Left renal cortex interstitium (tissue), 4 donors: ENCODE results near the gene ENOX1. TPM values are rescaled to one million over a fixed set of nuclear protein-coding genes. Genes with fewer than 3 reads are reported as not detected.
A peak's percentile ranks its signal among the peaks of the same experiment; 100 is the strongest.

ENCODE experiments used
- DNase-seq, 4 donors: peaks; one replicate each; pipeline ENCODE4 v3.0.0-alpha.2; 2013; ENCODE audit warnings: low read depth in 4 of 4, low spot score in 2 of 4, missing footprints in 1 of 4
- polyA plus RNA-seq, 4 donors: library from polyadenylated mRNA; unstranded; fragments of 120-200 nt; gene quantifications; one replicate each; pipeline ENCODE4 v1.2.1, GENCODE V29; 2013; ENCODE audit not compliant: insufficient read length in 4 of 4

The ENOX1 gene
- polyA plus RNA-seq, 4 donors: 9.6 to 12.0 (median 10.6) TPM

- DNase-seq: no peak
These were observed 515.6 kb downstream of the ENOX1 start for GRCh38 chr13:43271152-43271551.

- DNase-seq: no peak
These were observed 516.5 kb downstream of the ENOX1 start for GRCh38 chr13:43270130-43270830.

GRCh38 chr13:43269037-43269481 is 517.7 kb downstream of the ENOX1 start:
- peak; percentile 52 to 61 (median 60) for DNase-seq

- peak in 1 of 4 donors; percentile 5 for DNase-seq
These were observed 518.1 kb downstream of the ENOX1 start for GRCh38 chr13:43268632-43269031.

GRCh38 chr13:43267916-43268315 is 518.9 kb downstream of the ENOX1 start:
- no peak for DNase-seq

GRCh38 chr13:43266936-43267615 is 519.7 kb downstream of the ENOX1 start:
- no peak for DNase-seq

- no peak for DNase-seq
These were observed 521.7 kb downstream of the ENOX1 start for GRCh38 chr13:43265028-43265427.

GRCh38 chr13:43264458-43264857 is 522.3 kb downstream of the ENOX1 start:
- DNase-seq: no peak

- no peak for DNase-seq
These were observed 523.7 kb downstream of the ENOX1 start for GRCh38 chr13:43263047-43263446.

GRCh38 chr13:43260999-43261398 is 525.8 kb downstream of the ENOX1 start:
- no peak for DNase-seq

- DNase-seq: no peak
These were observed 528.0 kb downstream of the ENOX1 start for GRCh38 chr13:43258771-43259170.

GRCh38 chr13:43257765-43258164 is 529.0 kb downstream of the ENOX1 start:
- DNase-seq: no peak

GRCh38 chr13:43251961-43252360 is 534.8 kb downstream of the ENOX1 start:
- DNase-seq: no peak

GRCh38 chr13:43246382-43246781 is 540.4 kb downstream of the ENOX1 start:
- DNase-seq: no peak

- DNase-seq: no peak
These were observed 541.3 kb downstream of the ENOX1 start for GRCh38 chr13:43245374-43245964.

- DNase-seq: no peak
These were observed 542.3 kb downstream of the ENOX1 start for GRCh38 chr13:43244481-43244880.

- DNase-seq: no peak
These were observed 543.1 kb downstream of the ENOX1 start for GRCh38 chr13:43243711-43244110.

- DNase-seq: no peak
These were observed 544.7 kb downstream of the ENOX1 start for GRCh38 chr13:43242040-43242439.

GRCh38 chr13:43240278-43240677 is 546.5 kb downstream of the ENOX1 start:
- no peak for DNase-seq

- no peak for DNase-seq
These were observed 547.4 kb downstream of the ENOX1 start for GRCh38 chr13:43239275-43239840.

- no peak for DNase-seq
These were observed 548.3 kb downstream of the ENOX1 start for GRCh38 chr13:43238341-43239083.
